OCI-LY3 (cell line): Measurements from ENCODE around the gene SFMBT1.

Experiments used
- EZH2phosphoT487 ChIP-seq: fragments of 200-600 bp; shearing (Covaris generic); IDR thresholded peaks from 2 replicates; pipeline ENCODE4 v1.6.1; 2018; ENCODE audit warnings: antibody characterized with exemption, mixed run types, low read depth
- TF ChIP-seq, protein P1 (sequence below): fragments of 200-600, 300-600 bp; sonication (generic); IDR thresholded peaks from 2 replicates; pipeline ENCODE4 v1.5.1; 2014; ENCODE audit warnings: antibody characterized with exemption, low read length, low read depth

DNA sequence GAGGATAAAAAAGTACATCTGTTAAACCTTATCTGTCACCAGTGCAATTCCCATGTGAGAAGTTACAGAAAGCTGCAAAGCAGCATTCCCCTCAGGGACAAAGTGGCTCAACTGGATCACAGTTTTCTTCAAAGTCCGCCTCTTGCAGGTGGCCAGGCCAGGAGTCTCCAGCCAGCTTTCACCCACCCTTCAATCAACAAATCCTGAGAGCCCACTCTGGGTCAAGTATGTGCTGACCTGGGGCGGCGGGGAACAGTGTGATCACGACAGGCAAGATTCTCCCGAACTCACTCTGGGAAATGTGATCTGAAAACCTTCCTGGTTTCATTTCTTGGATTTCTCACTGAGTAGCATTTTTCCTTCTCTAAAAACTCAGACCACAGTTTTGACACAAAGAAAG, 45.1 kb upstream of the SFMBT1 start:
- TF ChIP-seq, protein P1, sequence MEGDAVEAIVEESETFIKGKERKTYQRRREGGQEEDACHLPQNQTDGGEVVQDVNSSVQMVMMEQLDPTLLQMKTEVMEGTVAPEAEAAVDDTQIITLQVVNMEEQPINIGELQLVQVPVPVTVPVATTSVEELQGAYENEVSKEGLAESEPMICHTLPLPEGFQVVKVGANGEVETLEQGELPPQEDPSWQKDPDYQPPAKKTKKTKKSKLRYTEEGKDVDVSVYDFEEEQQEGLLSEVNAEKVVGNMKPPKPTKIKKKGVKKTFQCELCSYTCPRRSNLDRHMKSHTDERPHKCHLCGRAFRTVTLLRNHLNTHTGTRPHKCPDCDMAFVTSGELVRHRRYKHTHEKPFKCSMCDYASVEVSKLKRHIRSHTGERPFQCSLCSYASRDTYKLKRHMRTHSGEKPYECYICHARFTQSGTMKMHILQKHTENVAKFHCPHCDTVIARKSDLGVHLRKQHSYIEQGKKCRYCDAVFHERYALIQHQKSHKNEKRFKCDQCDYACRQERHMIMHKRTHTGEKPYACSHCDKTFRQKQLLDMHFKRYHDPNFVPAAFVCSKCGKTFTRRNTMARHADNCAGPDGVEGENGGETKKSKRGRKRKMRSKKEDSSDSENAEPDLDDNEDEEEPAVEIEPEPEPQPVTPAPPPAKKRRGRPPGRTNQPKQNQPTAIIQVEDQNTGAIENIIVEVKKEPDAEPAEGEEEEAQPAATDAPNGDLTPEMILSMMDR: no peak
- TF ChIP-seq EZH2phosphoT487: no peak
